CD4-positive, alpha-beta T cell treated with Interleukin-6 at 100 ng/mL for 8 hours (primary cell): Measurements from ENCODE around the gene C16orf96.

Experiments used
- DNase-seq: peaks from one replicate; pipeline ENCODE4 v3.0.0-alpha.2; 2020; ENCODE audit warnings: mixed read lengths, low spot score

Gene C16orf96

DNA sequence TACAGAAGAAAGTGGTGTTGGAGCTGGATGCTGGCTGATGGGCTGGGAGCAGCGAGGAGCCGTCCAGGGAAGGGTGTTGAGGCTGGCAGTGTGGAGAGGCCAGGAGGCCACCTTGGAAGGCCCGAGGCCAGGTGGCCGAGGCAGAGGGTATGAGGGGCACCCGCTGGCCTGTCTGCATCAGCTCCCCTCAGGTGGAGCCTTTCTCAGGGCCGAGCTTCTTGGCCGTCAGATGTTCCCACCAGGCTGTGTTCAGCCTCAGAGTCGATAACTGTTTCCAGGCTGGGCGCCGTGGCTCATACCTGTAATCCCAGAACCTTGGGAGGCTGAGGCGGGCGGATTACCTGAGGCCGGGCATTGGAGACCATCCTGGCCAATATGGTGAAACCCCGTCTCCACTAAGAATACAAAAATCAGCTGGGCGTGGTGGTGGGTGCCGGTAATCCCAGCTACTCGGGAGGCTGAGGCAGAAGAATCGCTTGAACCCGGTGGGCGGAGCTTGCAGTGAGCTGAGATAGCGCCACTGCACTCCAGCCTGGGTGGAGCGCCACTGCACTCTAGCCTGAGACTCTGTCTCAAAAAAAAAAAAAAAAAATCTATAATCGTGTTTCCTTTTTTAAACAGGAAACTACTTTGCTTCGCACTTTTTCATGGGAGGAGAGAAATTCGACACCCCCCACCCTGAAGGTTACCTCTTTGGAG is 93.8 kb downstream of the C16orf96 start:
- no peak for DNase-seq
